Upper lobe of left lung (tissue), 6 donors: ENCODE measurements around the gene UNC13D. TPM values are rescaled to one million over a fixed set of nuclear protein-coding genes. Genes with fewer than 3 reads are reported as not detected.

Experiments
- ATAC-seq, 2 donors: fragments of 200-7000 bp; cut with Tn5 transposase; one replicate each; pipeline ENCODE4 v1.9.1; 2022; ENCODE audit warnings: mild to moderate bottlenecking in 2 of 2, moderate library complexity in 2 of 2; ENCODE audit not compliant: low FRiP score in 2 of 2
- DNase-seq, 2 donors: peaks; one replicate each; pipeline ENCODE4 v3.0.0-alpha.2; 2019 to 2020
- H3K27ac ChIP-seq, 4 donors: fragments of 200-600 bp; sonication (generic); one replicate each; pipeline ENCODE4 v1.5.1; 2016 to 2019
- H3K27me3 ChIP-seq, 4 donors: fragments of 200-600 bp; sonication (generic); one replicate each; pipeline ENCODE4 v1.5.1; 2017 to 2019
- H3K36me3 ChIP-seq, 4 donors: fragments of 200-600 bp; sonication (generic); one replicate each; pipeline ENCODE4 v1.5.1; 2016 to 2019
- H3K4me1 ChIP-seq, 4 donors: fragments of 200-600 bp; sonication (generic); one replicate each; pipeline ENCODE4 v1.5.1; 2018 to 2019
- H3K4me3 ChIP-seq, 4 donors: fragments of 200-600 bp; sonication (generic); one replicate each; pipeline ENCODE4 v1.5.1; 2017 to 2019; ENCODE audit warnings: mild to moderate bottlenecking in 2 of 4, moderate library complexity in 1 of 4
- H3K9me3 ChIP-seq, 4 donors: fragments of 200-600 bp; sonication (generic); one replicate each; pipeline ENCODE4 v1.5.1; 2018 to 2019
- EP300 ChIP-seq, 4 donors: sonication (generic); formaldehyde crosslinking; IDR thresholded peaks; one replicate each; pipeline ENCODE4 v1.5.1; 2017; ENCODE audit warnings: antibody characterized with exemption in 4 of 4, control low read depth in 2 of 4
- POLR2A ChIP-seq, 4 donors: fragments of 450-650 bp; IDR thresholded peaks; one replicate each; pipeline ENCODE4 v1.5.1; 2016 to 2017; ENCODE audit warnings: antibody characterized with exemption in 4 of 4, mild to moderate bottlenecking in 2 of 4
- POLR2AphosphoS5 ChIP-seq, 2 donors: sonication (generic); formaldehyde crosslinking; IDR thresholded peaks; one replicate each; pipeline ENCODE4 v1.5.1; 2017; ENCODE audit warnings: antibody characterized with exemption in 2 of 2
- WGBS, 2 donors: methylation state at CpG; one replicate each; pipeline ENCODE4 v1.1.5; 2017 to 2018; 5-methylcytosine and 5-hydroxymethylcytosine counted together
- total RNA-seq, 6 donors: library from RNA; depleted of rRNA in 4 of 6; stranded (reverse); fragments of >200 nt in 4 of 6; gene quantifications; one replicate each; pipeline versions ENCODE4 v1.1.0 to v1.2.1, GENCODE V29; 2016 to 2021
- TF ChIP-seq, protein P1 (sequence below), 6 experiments: fragments of 450-650 bp in 4 of 6; fragments of 200-600 bp in 2 of 6; sonication (generic) in 2 of 6; IDR thresholded peaks; one replicate each; pipeline ENCODE4 v1.5.1; 2016 to 2019; ENCODE audit warnings: antibody characterized with exemption in 6 of 6
- donor health status: DM: no; HTN: no; CAD: no; lungs with moderate emphysema.
- donor health status: DM: no; HTN: yes; CAD: no; lungs with severe emphysema.

The UNC13D gene
- total RNA-seq, 6 donors from 2014 or later = 38.0 to 243 (median 123) TPM

GRCh38 chr17:75824050-75824552, 20.1 kb downstream of the UNC13D start:
- peaks cover 22 to 81% (median 60%) of the 10 kb centered on the region in 4 donors for H3K36me3 ChIP-seq
- 92% methylated on average over 12 to 13 of the region's 13 CpGs for WGBS, 2 donors
- no peak for ATAC-seq

GRCh38 chr17:75823257-75824041, 20.8 kb downstream of the UNC13D start:
- Histone ChIP-seq H3K9me3 (no peaks in the 10 kb centered on the region), H3K4me3 (no peak overlapping the region), H3K27me3 (no peaks in the 10 kb centered on the region), H3K36me3 (peaks cover 17 to 81% (median 60%) of the 10 kb centered on the region in 4 donors), H3K27ac (no peak overlapping the region), H3K4me1 (peaks cover 12 to 17% (median 15%) of the 10 kb centered on the region in 4 donors)
- WGBS, 2 donors = 85 to 90% methylated on average over 21 to 28 of the region's 28 CpGs
- ATAC-seq (no peak), DNase-seq (no peak)
- TF ChIP-seq POLR2AphosphoS5 (IDR thresholded peaks at IDR 0.05) = no peak

More at GRCh38 chr17:75824050-75824552, 20.1 kb downstream of the UNC13D start:
- TF ChIP-seq EP300 (IDR thresholded peaks at IDR 0.05) (no peak), POLR2A (IDR thresholded peaks at IDR 0.05) (no peak), POLR2AphosphoS5 (IDR thresholded peaks at IDR 0.05) (no peak)
- TF ChIP-seq, protein P1, sequence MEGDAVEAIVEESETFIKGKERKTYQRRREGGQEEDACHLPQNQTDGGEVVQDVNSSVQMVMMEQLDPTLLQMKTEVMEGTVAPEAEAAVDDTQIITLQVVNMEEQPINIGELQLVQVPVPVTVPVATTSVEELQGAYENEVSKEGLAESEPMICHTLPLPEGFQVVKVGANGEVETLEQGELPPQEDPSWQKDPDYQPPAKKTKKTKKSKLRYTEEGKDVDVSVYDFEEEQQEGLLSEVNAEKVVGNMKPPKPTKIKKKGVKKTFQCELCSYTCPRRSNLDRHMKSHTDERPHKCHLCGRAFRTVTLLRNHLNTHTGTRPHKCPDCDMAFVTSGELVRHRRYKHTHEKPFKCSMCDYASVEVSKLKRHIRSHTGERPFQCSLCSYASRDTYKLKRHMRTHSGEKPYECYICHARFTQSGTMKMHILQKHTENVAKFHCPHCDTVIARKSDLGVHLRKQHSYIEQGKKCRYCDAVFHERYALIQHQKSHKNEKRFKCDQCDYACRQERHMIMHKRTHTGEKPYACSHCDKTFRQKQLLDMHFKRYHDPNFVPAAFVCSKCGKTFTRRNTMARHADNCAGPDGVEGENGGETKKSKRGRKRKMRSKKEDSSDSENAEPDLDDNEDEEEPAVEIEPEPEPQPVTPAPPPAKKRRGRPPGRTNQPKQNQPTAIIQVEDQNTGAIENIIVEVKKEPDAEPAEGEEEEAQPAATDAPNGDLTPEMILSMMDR (IDR thresholded peaks at IDR 0.05) = no peak
- Histone ChIP-seq H3K4me3 (no peak overlapping the region), H3K27ac (no peak overlapping the region), H3K27me3 (no peaks in the 10 kb centered on the region), H3K4me1 (peaks cover 12 to 19% (median 15%) of the 10 kb centered on the region in 4 donors), H3K9me3 (no peaks in the 10 kb centered on the region)
- no peak for DNase-seq

GRCh38 chr17:75822800-75823166, 21.4 kb downstream of the UNC13D start:
- ATAC-seq (no peak), DNase-seq (no peak)
- Histone ChIP-seq H3K4me1 (peaks cover 9 to 10% (median 10%) of the 10 kb centered on the region in 4 donors), H3K4me3 (no peak overlapping the region), H3K36me3 (peaks cover 17 to 85% (median 64%) of the 10 kb centered on the region in 4 donors), H3K27me3 (no peaks in the 10 kb centered on the region), H3K27ac (no peak overlapping the region), H3K9me3 (no peaks in the 10 kb centered on the region)
- TF ChIP-seq EP300 (IDR thresholded peaks at IDR 0.05) = no peak
- TF ChIP-seq POLR2A (IDR thresholded peaks at IDR 0.05) = no peak
- TF ChIP-seq, protein P1 (IDR thresholded peaks at IDR 0.05) = no peak
- TF ChIP-seq POLR2AphosphoS5 (IDR thresholded peaks at IDR 0.05) = no peak
- WGBS, 2 donors = 90% methylated on average over 2 to 3 of the region's 3 CpGs

DNA sequence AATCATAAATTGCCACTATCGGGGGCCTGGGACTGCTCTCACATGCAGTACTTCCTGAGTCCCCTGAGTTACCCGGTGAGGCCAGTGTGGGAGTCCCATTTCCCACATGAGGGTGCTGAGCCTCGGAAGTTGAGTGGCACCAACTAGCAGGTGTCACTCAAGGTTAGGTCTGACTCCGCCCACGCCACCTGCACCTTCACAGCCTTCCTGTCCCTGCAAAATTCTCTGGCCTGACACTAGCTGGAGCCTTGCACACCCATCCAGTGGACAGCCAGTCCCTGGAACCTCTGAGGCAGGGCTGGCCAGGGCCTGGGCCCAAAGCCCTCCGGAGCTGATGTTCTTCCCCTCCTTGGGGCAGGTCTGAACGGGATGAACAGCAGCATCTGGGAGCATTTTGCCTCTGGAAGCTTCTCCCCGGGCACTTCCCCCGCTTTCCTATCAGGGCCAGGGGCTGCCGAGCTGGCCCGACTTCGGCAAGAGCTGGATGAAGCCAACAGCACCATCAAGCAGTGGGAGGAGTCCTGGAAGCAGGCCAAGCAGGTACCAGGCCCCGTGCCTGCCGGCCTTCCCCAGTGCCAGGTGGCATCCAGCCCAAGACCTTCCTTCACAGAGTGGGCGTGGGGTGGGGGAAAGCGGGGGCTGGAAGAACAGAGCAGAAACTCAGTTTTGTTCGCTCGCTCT, 21.9 kb downstream of the UNC13D start:
- Histone ChIP-seq H3K4me3 (no peak overlapping the region), H3K4me1 (peaks cover 3 to 5% (median 5%) of the 10 kb centered on the region in 4 donors), H3K9me3 (no peaks in the 10 kb centered on the region), H3K36me3 (peaks cover 17 to 91% (median 69%) of the 10 kb centered on the region in 4 donors), H3K27ac (no peak overlapping the region), H3K27me3 (no peaks in the 10 kb centered on the region)
- no peak for TF ChIP-seq EP300 (IDR thresholded peaks at IDR 0.05)
- TF ChIP-seq POLR2AphosphoS5 (IDR thresholded peaks at IDR 0.05) = no peak
- ATAC-seq (no peak), DNase-seq (no peak)
- 54 to 58% methylated on average over 7 to 18 of the region's 18 CpGs for WGBS, 2 donors

- Histone ChIP-seq H3K27me3 (no peaks in the 10 kb centered on the region), H3K27ac (no peak overlapping the region), H3K9me3 (no peaks in the 10 kb centered on the region), H3K4me3 (no peak overlapping the region), H3K4me1 (no peaks in the 10 kb centered on the region), H3K36me3 (peaks cover 17 to 92% (median 74%) of the 10 kb centered on the region in 4 donors)
- TF ChIP-seq, protein P1 (IDR thresholded peaks at IDR 0.05) = no peak
- no peak for TF ChIP-seq EP300 (IDR thresholded peaks at IDR 0.05)
- TF ChIP-seq POLR2A (IDR thresholded peaks at IDR 0.05) = no peak
- no peak for TF ChIP-seq POLR2AphosphoS5 (IDR thresholded peaks at IDR 0.05)
- 93 to 97% methylated on average over 7 of the region's 7 CpGs for WGBS, 2 donors
- DNase-seq = no peak
- ATAC-seq = no peak
Observed at GRCh38 chr17:75821552-75821951, 22.7 kb downstream of the UNC13D start.
